SK-N-MC (cell line): ENCODE results near the gene ELMO1.

Source experiments
- EZH2 ChIP-seq: fragments of 200-600 bp; sonication (generic); IDR thresholded peaks from one replicate; pipeline ENCODE4 v1.6.1; 2017; ENCODE audit warnings: antibody characterized with exemption
- FOXP2 ChIP-seq: optimal IDR thresholded peaks from 2 replicates; pipeline ENCODE3; 2011; ENCODE audit warnings: mild to moderate bottlenecking, moderate library complexity; ENCODE audit not compliant: insufficient read depth; ENCODE audit errors: extremely low read length, control extremely low read depth
- POLR2AphosphoS5 ChIP-seq: IDR thresholded peaks from 2 replicates; pipeline ENCODE4 v1.6.1; 2012; ENCODE audit warnings: mild to moderate bottlenecking, low read depth, low read length, borderline replicate concordance

DNA sequence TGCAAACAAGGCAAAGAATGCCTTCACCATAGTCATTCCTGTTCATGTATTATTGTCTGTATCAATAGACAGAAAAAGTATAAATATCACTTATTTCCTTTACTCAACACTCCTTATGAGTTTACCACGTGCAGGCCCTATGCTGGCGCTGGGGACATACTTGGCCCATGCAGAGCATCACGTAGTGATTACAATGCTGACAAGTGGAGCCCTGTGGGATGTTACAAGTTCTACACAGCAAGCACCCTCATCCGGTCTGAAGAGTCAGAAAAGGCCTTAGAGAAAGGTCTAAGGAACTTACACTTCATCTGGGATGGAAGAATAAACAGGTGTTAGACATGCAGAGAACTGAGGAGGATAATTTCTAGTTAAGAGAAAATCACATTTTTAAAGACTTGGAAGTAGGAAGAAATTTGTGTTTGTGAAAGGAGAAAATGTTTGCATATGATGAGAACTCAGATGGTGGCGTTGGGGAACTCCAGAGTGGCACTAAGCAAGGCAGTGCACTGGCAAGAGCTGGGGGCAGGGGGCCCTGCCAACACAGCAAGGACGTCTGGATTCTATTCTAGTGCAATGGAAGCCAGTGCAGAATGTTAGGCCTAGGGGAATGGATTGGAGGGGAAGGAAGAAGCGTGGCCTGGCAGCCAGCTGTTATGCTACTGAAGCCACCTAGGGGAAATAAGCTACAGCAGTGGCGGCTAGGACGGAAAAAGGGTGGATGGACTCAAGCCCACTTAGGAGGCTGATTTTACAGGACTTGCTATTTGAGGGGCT lies 116.2 kb downstream of the ELMO1 start:
- no peak for TF ChIP-seq POLR2AphosphoS5
- no peak for TF ChIP-seq EZH2
- TF ChIP-seq FOXP2: no peak
